ENCODE data around the gene FGF7.

DNA sequence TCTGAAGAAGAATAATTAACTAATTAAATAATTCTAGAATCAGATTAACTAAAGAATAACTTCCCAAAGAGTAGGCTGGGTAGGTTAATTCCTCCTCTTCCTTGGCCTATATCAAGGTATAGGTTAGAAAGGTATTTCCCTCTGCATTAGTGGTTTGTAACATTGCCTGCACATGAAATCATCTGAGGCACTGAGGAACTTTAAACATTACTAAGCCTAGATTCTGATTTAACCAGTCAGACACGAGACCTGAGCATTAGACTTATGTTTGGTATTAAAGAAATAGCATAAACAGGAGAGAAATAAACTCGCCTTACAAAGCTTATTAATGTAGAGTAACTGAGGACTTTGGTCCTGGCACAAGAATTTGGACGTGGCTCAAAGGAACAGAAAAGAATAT, 84.2 kb downstream of the FGF7 start:
- TF ChIP-seq FOXP1 (CRISPR knock-in tag; IDR thresholded peaks at IDR 0.05; ENCODE audit: borderline replicate concordance) (no peak), ZNF121 (CRISPR knock-in tag; IDR thresholded peaks at IDR 0.05) (no peak), CREB1 (CRISPR knock-in tag; IDR thresholded peaks at IDR 0.05) (no peak), ESRRA (CRISPR knock-in tag; IDR thresholded peaks at IDR 0.05; ENCODE audit: borderline replicate concordance) (no peak), CBFB (CRISPR knock-in tag; IDR thresholded peaks at IDR 0.05; ENCODE audit: low read depth) (no peak), TCF7 (CRISPR knock-in tag; IDR thresholded peaks at IDR 0.05; ENCODE audit: low read depth) (no peak), ZNF263 (CRISPR knock-in tag; IDR thresholded peaks at IDR 0.05; ENCODE audit: low read depth) (no peak)
- TF ChIP-seq, protein P1, sequence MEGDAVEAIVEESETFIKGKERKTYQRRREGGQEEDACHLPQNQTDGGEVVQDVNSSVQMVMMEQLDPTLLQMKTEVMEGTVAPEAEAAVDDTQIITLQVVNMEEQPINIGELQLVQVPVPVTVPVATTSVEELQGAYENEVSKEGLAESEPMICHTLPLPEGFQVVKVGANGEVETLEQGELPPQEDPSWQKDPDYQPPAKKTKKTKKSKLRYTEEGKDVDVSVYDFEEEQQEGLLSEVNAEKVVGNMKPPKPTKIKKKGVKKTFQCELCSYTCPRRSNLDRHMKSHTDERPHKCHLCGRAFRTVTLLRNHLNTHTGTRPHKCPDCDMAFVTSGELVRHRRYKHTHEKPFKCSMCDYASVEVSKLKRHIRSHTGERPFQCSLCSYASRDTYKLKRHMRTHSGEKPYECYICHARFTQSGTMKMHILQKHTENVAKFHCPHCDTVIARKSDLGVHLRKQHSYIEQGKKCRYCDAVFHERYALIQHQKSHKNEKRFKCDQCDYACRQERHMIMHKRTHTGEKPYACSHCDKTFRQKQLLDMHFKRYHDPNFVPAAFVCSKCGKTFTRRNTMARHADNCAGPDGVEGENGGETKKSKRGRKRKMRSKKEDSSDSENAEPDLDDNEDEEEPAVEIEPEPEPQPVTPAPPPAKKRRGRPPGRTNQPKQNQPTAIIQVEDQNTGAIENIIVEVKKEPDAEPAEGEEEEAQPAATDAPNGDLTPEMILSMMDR (IDR thresholded peaks at IDR 0.05): no peak
- TF ChIP-seq, protein P2, sequence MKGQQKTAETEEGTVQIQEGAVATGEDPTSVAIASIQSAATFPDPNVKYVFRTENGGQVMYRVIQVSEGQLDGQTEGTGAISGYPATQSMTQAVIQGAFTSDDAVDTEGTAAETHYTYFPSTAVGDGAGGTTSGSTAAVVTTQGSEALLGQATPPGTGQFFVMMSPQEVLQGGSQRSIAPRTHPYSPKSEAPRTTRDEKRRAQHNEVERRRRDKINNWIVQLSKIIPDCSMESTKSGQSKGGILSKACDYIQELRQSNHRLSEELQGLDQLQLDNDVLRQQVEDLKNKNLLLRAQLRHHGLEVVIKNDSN (CRISPR knock-in tag; IDR thresholded peaks at IDR 0.05): no peak
- TF ChIP-seq, protein P3, sequence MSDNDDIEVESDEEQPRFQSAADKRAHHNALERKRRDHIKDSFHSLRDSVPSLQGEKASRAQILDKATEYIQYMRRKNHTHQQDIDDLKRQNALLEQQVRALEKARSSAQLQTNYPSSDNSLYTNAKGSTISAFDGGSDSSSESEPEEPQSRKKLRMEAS (CRISPR knock-in tag; IDR thresholded peaks at IDR 0.05): no peak

All from WTC11 (cell line).